WTC11 (cell line): ENCODE data around the gene KCNH8. TPM values are rescaled to one million over a fixed set of nuclear protein-coding genes. Genes with fewer than 3 reads are reported as not detected.
A peak's percentile ranks its signal among the peaks of the same experiment; 100 is the strongest.

Source experiments
- ATAC-seq: fragments of 200-7000 bp; cut with Tn5 transposase; 2 replicates; pipeline ENCODE4 v1.10.0; 2021; ENCODE audit warnings: mild to moderate bottlenecking, moderate library complexity
- CTCF ChIA-PET: fragments of 300-600 bp; sonication (Branson Sonifier 250); formaldehyde crosslinking; loops from one replicate; lab custom pipeline; 2021; ENCODE audit warnings: antibody characterized with exemption; lab: Charles Lee
- POLR2A ChIA-PET: fragments of 350-600 bp; sonication (Branson Sonifier 250); formaldehyde crosslinking; loops from one replicate; lab custom pipeline; 2021; ENCODE audit warnings: antibody characterized with exemption; lab: Charles Lee
- DNase-seq: peaks from one replicate; pipeline ENCODE4 v3.0.0; 2021; ENCODE audit warnings: low spot score
- H3K27ac Mint-ChIP-seq: 2 replicates; pipeline ENCODE4 v1.8.0; 2021; ENCODE audit warnings: mixed read lengths
- H3K27me3 Mint-ChIP-seq: 2 replicates; pipeline ENCODE4 v1.8.0; 2021; ENCODE audit warnings: low read depth, mild to moderate bottlenecking, moderate library complexity, mixed read lengths
- H3K36me3 Mint-ChIP-seq: 2 replicates; pipeline ENCODE4 v1.8.0; 2021; ENCODE audit warnings: mixed read lengths
- H3K4me1 Mint-ChIP-seq: 2 replicates; pipeline ENCODE4 v1.8.0; 2022; ENCODE audit warnings: mixed read lengths
- H3K4me3 Mint-ChIP-seq: 2 replicates; pipeline ENCODE4 v1.8.0; 2021; ENCODE audit warnings: mild to moderate bottlenecking, moderate library complexity, mixed read lengths
- H3K9me3 Mint-ChIP-seq: 2 replicates; pipeline ENCODE4 v1.8.0; 2021; ENCODE audit warnings: mixed read lengths
- ATF3 ChIP-seq: sonication (generic); formaldehyde crosslinking; conservative IDR thresholded peaks from 2 replicates; pipeline ENCODE4 v1.8.1; 2022; ENCODE audit warnings: mild to moderate bottlenecking, missing genetic modification reagents
- CREM ChIP-seq: sonication (generic); formaldehyde crosslinking; IDR thresholded peaks from 2 replicates; pipeline ENCODE4 v1.8.1; 2022; ENCODE audit warnings: mild to moderate bottlenecking, missing genetic modification reagents, moderate library complexity
- EMX1 ChIP-seq: fragments of 250-450 bp; sonication (Bioruptor Pico); IDR thresholded peaks from 2 replicates; pipeline ENCODE4 v1.8.0; 2021; ENCODE audit warnings: mild to moderate bottlenecking
- GABPB1 ChIP-seq: sonication (generic); formaldehyde crosslinking; IDR thresholded peaks from 2 replicates; pipeline ENCODE4 v1.8.1; 2023; ENCODE audit warnings: mild to moderate bottlenecking, missing genetic modification reagents
- HMGA2 ChIP-seq: fragments of 250-450 bp; sonication (Bioruptor Pico); IDR thresholded peaks from 2 replicates; pipeline ENCODE4 v1.4.0; 2021; ENCODE audit warnings: mild to moderate bottlenecking, moderate library complexity
- HMGXB4 ChIP-seq: sonication (generic); formaldehyde crosslinking; IDR thresholded peaks from 2 replicates; pipeline ENCODE4 v1.8.1; 2023; ENCODE audit warnings: mild to moderate bottlenecking, moderate library complexity, missing genetic modification reagents
- NFYB ChIP-seq: sonication (generic); formaldehyde crosslinking; conservative IDR thresholded peaks from 2 replicates; pipeline ENCODE4 v1.8.0; 2022; ENCODE audit warnings: low read depth, missing genetic modification reagents
- PRDM15 ChIP-seq: sonication (generic); formaldehyde crosslinking; IDR thresholded peaks from 2 replicates; pipeline ENCODE4 v1.8.0; 2022; ENCODE audit warnings: missing genetic modification reagents
- PRRX2 ChIP-seq: fragments of 250-450 bp; sonication (Bioruptor Pico); IDR thresholded peaks from 2 replicates; pipeline ENCODE4 v1.8.0; 2021; ENCODE audit warnings: mild to moderate bottlenecking
- RORB ChIP-seq: fragments of 250-450 bp; sonication (Bioruptor Pico); IDR thresholded peaks from 2 replicates; pipeline ENCODE4 v1.9.0; 2021; ENCODE audit warnings: mild to moderate bottlenecking
- ZNF232 ChIP-seq: sonication (generic); formaldehyde crosslinking; IDR thresholded peaks from 2 replicates; pipeline ENCODE4 v1.8.0; 2022; ENCODE audit warnings: mild to moderate bottlenecking, missing genetic modification reagents
- ZNF263 ChIP-seq: sonication (generic); formaldehyde crosslinking; IDR thresholded peaks from 2 replicates; pipeline ENCODE4 v1.8.1; 2022; ENCODE audit warnings: low read depth, mild to moderate bottlenecking, moderate library complexity, missing genetic modification reagents
- ZNF425 ChIP-seq: fragments of 250-450 bp; sonication (Bioruptor Pico); conservative IDR thresholded peaks from 2 replicates; pipeline ENCODE4 v1.9.0; 2021; ENCODE audit warnings: mild to moderate bottlenecking
- ZNF512 ChIP-seq: sonication (generic); formaldehyde crosslinking; IDR thresholded peaks from 2 replicates; pipeline ENCODE4 v1.8.1; 2022; ENCODE audit warnings: missing genetic modification reagents, borderline replicate concordance
- ZNF671 ChIP-seq: fragments of 250-450 bp; sonication (Bioruptor Pico); IDR thresholded peaks from 2 replicates; pipeline ENCODE4 v1.8.0; 2021; ENCODE audit warnings: mild to moderate bottlenecking
- total RNA-seq: library from RNA; stranded (reverse); gene quantifications from 3 replicates; pipeline ENCODE4 v1.2.3, GENCODE V29; 2021
- TF ChIP-seq, protein P1 (sequence below): sonication (generic); formaldehyde crosslinking; IDR thresholded peaks from 2 replicates; pipeline ENCODE4 v1.8.1; 2022; ENCODE audit warnings: low read depth, mild to moderate bottlenecking, moderate library complexity, missing genetic modification reagents, borderline replicate concordance
- TF ChIP-seq, protein P2 (sequence below): sonication (generic); formaldehyde crosslinking; IDR thresholded peaks from 2 replicates; pipeline ENCODE4 v1.8.1; 2023; ENCODE audit warnings: mild to moderate bottlenecking, missing genetic modification reagents, moderate library complexity
- TF ChIP-seq, protein P3 (sequence below): sonication (generic); formaldehyde crosslinking; IDR thresholded peaks from 2 replicates; pipeline ENCODE4 v1.8.0; 2022; ENCODE audit warnings: mild to moderate bottlenecking, missing genetic modification reagents

Gene KCNH8
- total RNA-seq, 1 experiment from 2014 or later = 2.8 TPM

DNA sequence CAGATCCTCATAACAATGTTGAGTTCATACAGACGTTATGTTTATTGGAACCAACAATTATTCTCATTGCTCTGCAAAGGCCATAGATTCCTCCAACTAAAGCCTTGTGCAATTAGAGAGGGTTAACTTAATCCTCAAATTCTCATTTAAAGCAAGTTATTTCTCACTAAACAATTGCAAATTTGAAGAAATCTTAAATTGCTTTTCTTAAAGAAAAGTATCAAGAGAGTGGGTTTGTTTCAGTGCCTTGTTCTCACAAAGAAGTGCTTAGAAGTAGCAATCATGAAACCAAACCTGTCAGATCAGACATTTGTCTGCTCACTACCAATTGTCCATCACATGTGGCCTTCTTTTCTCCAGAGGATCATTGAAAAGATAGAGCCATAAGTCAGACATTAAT is 124.8 kb downstream of the KCNH8 start:
- no peak for TF ChIP-seq ZNF425
- no peak for TF ChIP-seq GABPB1 (CRISPR knock-in tag)
- TF ChIP-seq, protein P1, sequence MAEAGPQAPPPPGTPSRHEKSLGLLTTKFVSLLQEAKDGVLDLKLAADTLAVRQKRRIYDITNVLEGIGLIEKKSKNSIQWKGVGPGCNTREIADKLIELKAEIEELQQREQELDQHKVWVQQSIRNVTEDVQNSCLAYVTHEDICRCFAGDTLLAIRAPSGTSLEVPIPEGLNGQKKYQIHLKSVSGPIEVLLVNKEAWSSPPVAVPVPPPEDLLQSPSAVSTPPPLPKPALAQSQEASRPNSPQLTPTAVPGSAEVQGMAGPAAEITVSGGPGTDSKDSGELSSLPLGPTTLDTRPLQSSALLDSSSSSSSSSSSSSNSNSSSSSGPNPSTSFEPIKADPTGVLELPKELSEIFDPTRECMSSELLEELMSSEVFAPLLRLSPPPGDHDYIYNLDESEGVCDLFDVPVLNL = no peak
- Mint-ChIP-seq H3K4me1 (peaks cover 32% of the 10 kb centered on the region), H3K4me3 (no peak overlapping the region), H3K27me3 (no peaks in the 10 kb centered on the region), H3K36me3 (no peaks in the 10 kb centered on the region), H3K27ac (no peak overlapping the region), H3K9me3 (no peaks in the 10 kb centered on the region)
- ATAC-seq (no peak), DNase-seq (no peak)
- CTCF ChIA-PET = no interaction called here
- POLR2A ChIA-PET = no interaction called here

- no peak overlapping the region for H3K27ac Mint-ChIP-seq
- no peaks in the 10 kb centered on the region for H3K27me3 Mint-ChIP-seq
- H3K9me3 Mint-ChIP-seq = no peaks in the 10 kb centered on the region
- DNase-seq (no peak), ATAC-seq (no peak)
- POLR2A ChIA-PET = no interaction called here
- H3K36me3 Mint-ChIP-seq = no peaks in the 10 kb centered on the region
- no peak overlapping the region for H3K4me3 Mint-ChIP-seq
- no peak for TF ChIP-seq ZNF671 (CRISPR knock-in tag)
- peaks cover 18% of the 10 kb centered on the region for H3K4me1 Mint-ChIP-seq
- CTCF ChIA-PET = no interaction called here
Measured at GRCh38 chr3:19274576-19274975, 126.3 kb downstream of the KCNH8 start.

GRCh38 chr3:19284974-19285373 is 136.7 kb downstream of the KCNH8 start:
- Mint-ChIP-seq H3K27me3 (no peaks in the 10 kb centered on the region), H3K36me3 (peaks cover 3% of the 10 kb centered on the region), H3K27ac (no peak overlapping the region), H3K9me3 (peaks cover 8% of the 10 kb centered on the region; the same call in 1 of the 2 replicates), H3K4me3 (no peak overlapping the region), H3K4me1 (peaks cover 5% of the 10 kb centered on the region; the same call in 1 of the 2 replicates)
- ATAC-seq (no peak), DNase-seq (no peak)
- CTCF ChIA-PET = no interaction called here
- TF ChIP-seq NFYB (CRISPR knock-in tag) (no peak), EMX1 (CRISPR knock-in tag) (no peak), CREM (CRISPR knock-in tag) (no peak), ZNF263 (CRISPR knock-in tag) (no peak), PRDM15 (CRISPR knock-in tag) (no peak), HMGA2 (CRISPR knock-in tag) (peak; percentile 98)
- POLR2A ChIA-PET = interaction anchor here (0.7 kb wide), 1 partner anchor 1405 kb away, joined by 3 read pairs; no protein-coding TSS in a partner anchor

DNA sequence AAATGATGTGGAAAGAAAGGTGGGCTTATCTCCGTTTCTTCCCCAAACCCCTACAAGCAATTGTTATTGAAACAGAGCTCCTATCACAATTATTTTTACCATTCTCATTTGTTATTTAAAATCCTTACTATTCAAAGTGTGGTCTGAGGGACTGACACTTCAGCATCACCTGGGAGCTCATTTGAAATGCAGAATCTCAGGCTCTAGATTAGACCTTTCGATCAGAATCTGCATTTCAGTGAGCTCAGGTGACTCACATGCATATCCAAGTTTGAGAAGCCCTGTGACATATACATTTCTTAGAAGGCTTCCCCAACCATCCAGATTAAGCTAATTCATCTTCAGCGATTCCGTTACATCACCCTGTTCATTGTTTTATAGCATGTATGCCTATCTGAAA is 145.0 kb downstream of the KCNH8 start:
- Mint-ChIP-seq H3K4me3 (no peak overlapping the region), H3K4me1 (peaks cover 24% of the 10 kb centered on the region), H3K27me3 (no peaks in the 10 kb centered on the region), H3K36me3 (no peaks in the 10 kb centered on the region; the same call in 1 of the 2 replicates), H3K9me3 (peaks cover 5% of the 10 kb centered on the region; the same call in 1 of the 2 replicates), H3K27ac (no peak overlapping the region)
- ChIA-PET CTCF (interaction anchor here (1.1 kb wide), 1 partner anchor 42 kb away, joined by 3 read pairs; no protein-coding TSS in a partner anchor), POLR2A (no interaction called here)
- DNase-seq = no peak
- peak; percentile 68 for ATAC-seq
- TF ChIP-seq, protein P2, sequence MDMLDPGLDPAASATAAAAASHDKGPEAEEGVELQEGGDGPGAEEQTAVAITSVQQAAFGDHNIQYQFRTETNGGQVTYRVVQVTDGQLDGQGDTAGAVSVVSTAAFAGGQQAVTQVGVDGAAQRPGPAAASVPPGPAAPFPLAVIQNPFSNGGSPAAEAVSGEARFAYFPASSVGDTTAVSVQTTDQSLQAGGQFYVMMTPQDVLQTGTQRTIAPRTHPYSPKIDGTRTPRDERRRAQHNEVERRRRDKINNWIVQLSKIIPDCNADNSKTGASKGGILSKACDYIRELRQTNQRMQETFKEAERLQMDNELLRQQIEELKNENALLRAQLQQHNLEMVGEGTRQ (CRISPR knock-in tag) = no peak
- TF ChIP-seq ATF3 (CRISPR knock-in tag) (no peak), ZNF232 (CRISPR knock-in tag) (no peak), HMGXB4 (no peak), RORB (CRISPR knock-in tag) (no peak), PRRX2 (CRISPR knock-in tag) (no peak), ZNF671 (CRISPR knock-in tag) (no peak), ZNF512 (CRISPR knock-in tag) (no peak)
- TF ChIP-seq, protein P3, sequence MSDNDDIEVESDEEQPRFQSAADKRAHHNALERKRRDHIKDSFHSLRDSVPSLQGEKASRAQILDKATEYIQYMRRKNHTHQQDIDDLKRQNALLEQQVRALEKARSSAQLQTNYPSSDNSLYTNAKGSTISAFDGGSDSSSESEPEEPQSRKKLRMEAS (CRISPR knock-in tag) = no peak
